OCI-LY3 (cell line): Measurements from ENCODE around the gene UBAP2L.
"Not testable (repeated sequence)": the region's sequence is repeated elsewhere in the genome, so short reads cannot be mapped to it uniquely, and the experiment has no call there.

ENCODE experiments used
- H2AFZ ChIP-seq: fragments of 200-600, 300-600 bp; shearing (Covaris generic); 2 replicates; pipeline ENCODE4 v1.6.0; 2014; ENCODE audit warnings: antibody characterized with exemption, low read depth, low read length
- H3K27ac ChIP-seq: fragments of 200-600, 300-600 bp; sonication (generic); 2 replicates; pipeline ENCODE4 v1.5.1; 2014; ENCODE audit warnings: mild to moderate bottlenecking, low read length, moderate library complexity, mixed read lengths
- H3K27me3 ChIP-seq: fragments of 200-600, 300-600 bp; sonication (generic); 2 replicates; pipeline ENCODE4 v1.6.1; 2014; ENCODE audit warnings: low read depth, low read length, mixed read lengths
- H3K36me3 ChIP-seq: fragments of 200-600, 300-600 bp; sonication (generic); replicated peaks from 2 replicates; pipeline ENCODE3; 2014; ENCODE audit warnings: low read depth, low read length, mixed read lengths
- H3K4me1 ChIP-seq: fragments of 300-600, 200-600 bp; sonication (generic); 2 replicates; pipeline ENCODE4 v1.6.1; 2014; ENCODE audit warnings: low read length, mixed read lengths
- H3K4me2 ChIP-seq: fragments of 200-600, 300-600 bp; sonication (generic); 2 replicates; pipeline ENCODE4 v1.6.1; 2014; ENCODE audit warnings: low read length, mixed read lengths
- H3K4me3 ChIP-seq: fragments of 300-600, 200-600 bp; sonication (generic); 2 replicates; pipeline ENCODE4 v1.5.1; 2014; ENCODE audit warnings: antibody characterized with exemption, mild to moderate bottlenecking, low read length, moderate library complexity
- H3K79me2 ChIP-seq: fragments of 300-600, 200-600 bp; shearing (Covaris generic); 2 replicates; pipeline ENCODE4 v1.6.1; 2014; ENCODE audit warnings: mild to moderate bottlenecking, low read length, mixed read lengths
- H3K9ac ChIP-seq: fragments of 300-600, 200-600 bp; shearing (Covaris generic); 2 replicates; pipeline ENCODE4 v1.6.0; 2014; ENCODE audit warnings: mild to moderate bottlenecking, low read length, moderate library complexity
- H3K9me3 ChIP-seq: fragments of 200-600, 300-600 bp; shearing (Covaris generic); 2 replicates; pipeline ENCODE4 v1.6.1; 2014; ENCODE audit warnings: low read length, mixed read lengths; ENCODE audit not compliant: insufficient read depth
- H4K20me1 ChIP-seq: fragments of 200-600, 300-600 bp; sonication (generic); 2 replicates; pipeline ENCODE4 v1.6.1; 2016; ENCODE audit warnings: low read length, mixed read lengths; ENCODE audit not compliant: insufficient read depth
- EZH2phosphoT487 ChIP-seq: fragments of 200-600 bp; shearing (Covaris generic); IDR thresholded peaks from 2 replicates; pipeline ENCODE4 v1.6.1; 2018; ENCODE audit warnings: antibody characterized with exemption, mixed run types, low read depth
- TF ChIP-seq, protein P1 (sequence below): fragments of 200-600, 300-600 bp; sonication (generic); IDR thresholded peaks from 2 replicates; pipeline ENCODE4 v1.5.1; 2014; ENCODE audit warnings: antibody characterized with exemption, low read length, low read depth

UBAP2L gene

DNA sequence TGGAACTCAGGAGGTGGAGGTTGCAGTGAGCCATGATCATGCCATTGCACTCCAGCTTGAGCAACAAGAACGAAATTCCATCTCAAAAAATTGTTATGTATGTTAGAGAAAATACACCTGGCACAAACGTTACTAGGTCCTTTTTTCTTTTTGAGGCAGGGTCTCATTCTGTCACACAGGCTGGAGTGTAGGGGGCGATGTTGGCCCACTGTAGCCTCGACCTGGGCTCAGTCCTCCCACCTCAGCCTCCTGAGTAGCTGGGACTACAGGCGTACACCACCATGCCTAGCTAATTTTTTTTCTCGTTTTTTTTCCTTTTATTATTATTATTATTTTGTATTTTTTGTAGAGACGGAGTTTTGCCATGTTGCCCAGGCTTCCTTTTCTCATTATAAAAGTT is 56.0 kb downstream of the UBAP2L start:
- Histone ChIP-seq H3K4me1 (peaks cover 9% of the 10 kb centered on the region), H3K36me3 (peaks cover 14% of the 10 kb centered on the region), H3K4me3 (no peak overlapping the region), H3K9ac (no peak overlapping the region), H2AFZ (no peak overlapping the region), H4K20me1 (no peaks in the 10 kb centered on the region), H3K9me3 (no peaks in the 10 kb centered on the region), H3K4me2 (no peak overlapping the region), H3K27ac (no peak overlapping the region), H3K79me2 (peaks cover 16% of the 10 kb centered on the region), H3K27me3 (no peaks in the 10 kb centered on the region)
- no peak for TF ChIP-seq EZH2phosphoT487
- TF ChIP-seq, protein P1, sequence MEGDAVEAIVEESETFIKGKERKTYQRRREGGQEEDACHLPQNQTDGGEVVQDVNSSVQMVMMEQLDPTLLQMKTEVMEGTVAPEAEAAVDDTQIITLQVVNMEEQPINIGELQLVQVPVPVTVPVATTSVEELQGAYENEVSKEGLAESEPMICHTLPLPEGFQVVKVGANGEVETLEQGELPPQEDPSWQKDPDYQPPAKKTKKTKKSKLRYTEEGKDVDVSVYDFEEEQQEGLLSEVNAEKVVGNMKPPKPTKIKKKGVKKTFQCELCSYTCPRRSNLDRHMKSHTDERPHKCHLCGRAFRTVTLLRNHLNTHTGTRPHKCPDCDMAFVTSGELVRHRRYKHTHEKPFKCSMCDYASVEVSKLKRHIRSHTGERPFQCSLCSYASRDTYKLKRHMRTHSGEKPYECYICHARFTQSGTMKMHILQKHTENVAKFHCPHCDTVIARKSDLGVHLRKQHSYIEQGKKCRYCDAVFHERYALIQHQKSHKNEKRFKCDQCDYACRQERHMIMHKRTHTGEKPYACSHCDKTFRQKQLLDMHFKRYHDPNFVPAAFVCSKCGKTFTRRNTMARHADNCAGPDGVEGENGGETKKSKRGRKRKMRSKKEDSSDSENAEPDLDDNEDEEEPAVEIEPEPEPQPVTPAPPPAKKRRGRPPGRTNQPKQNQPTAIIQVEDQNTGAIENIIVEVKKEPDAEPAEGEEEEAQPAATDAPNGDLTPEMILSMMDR = peak; percentile 39; the same call in 1 of the 2 replicates

- not testable (repeated sequence) for H3K27ac ChIP-seq, H3K9me3 ChIP-seq, H3K4me3 ChIP-seq, H3K36me3 ChIP-seq, H3K4me2 ChIP-seq, H3K9ac ChIP-seq, H4K20me1 ChIP-seq, H3K4me1 ChIP-seq, H3K27me3 ChIP-seq, H2AFZ ChIP-seq, H3K79me2 ChIP-seq
Observed at GRCh38 chr1:154287591-154287990, 66.8 kb downstream of the UBAP2L start.

DNA sequence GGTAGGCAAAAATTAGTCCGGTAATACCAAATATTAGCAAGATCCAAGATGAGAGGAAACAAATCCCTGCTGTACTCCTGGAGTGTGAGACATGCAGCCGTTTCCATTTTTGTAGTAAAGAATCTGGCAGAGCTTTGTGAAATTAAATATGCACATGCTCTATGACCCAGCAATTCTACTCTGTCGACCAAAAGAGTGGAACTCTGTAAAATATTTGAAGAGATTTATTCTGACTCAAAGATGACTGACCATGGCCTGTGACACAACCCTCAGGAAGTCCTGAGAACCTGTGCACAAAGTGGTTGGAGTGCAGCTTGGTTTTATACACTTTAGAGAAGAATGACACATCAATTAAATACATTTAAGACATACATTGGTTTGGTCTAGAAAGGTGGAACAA is 67.9 kb downstream of the UBAP2L start:
- H4K20me1 ChIP-seq = no peaks in the 10 kb centered on the region
- H3K36me3 ChIP-seq = no peaks in the 10 kb centered on the region
- no peaks in the 10 kb centered on the region for H3K4me1 ChIP-seq
- no peak overlapping the region for H3K27ac ChIP-seq
- no peak for TF ChIP-seq EZH2phosphoT487
- TF ChIP-seq, protein P1 = no peak
- H3K9ac ChIP-seq = no peak overlapping the region
- H3K27me3 ChIP-seq = peaks cover 5% of the 10 kb centered on the region; the same call in 1 of the 2 replicates
- peaks cover 2% of the 10 kb centered on the region; the same call in 1 of the 2 replicates for H3K9me3 ChIP-seq
- no peak overlapping the region for H3K4me2 ChIP-seq
- no peak overlapping the region for H2AFZ ChIP-seq
- H3K4me3 ChIP-seq = no peak overlapping the region
- no peaks in the 10 kb centered on the region for H3K79me2 ChIP-seq

DNA sequence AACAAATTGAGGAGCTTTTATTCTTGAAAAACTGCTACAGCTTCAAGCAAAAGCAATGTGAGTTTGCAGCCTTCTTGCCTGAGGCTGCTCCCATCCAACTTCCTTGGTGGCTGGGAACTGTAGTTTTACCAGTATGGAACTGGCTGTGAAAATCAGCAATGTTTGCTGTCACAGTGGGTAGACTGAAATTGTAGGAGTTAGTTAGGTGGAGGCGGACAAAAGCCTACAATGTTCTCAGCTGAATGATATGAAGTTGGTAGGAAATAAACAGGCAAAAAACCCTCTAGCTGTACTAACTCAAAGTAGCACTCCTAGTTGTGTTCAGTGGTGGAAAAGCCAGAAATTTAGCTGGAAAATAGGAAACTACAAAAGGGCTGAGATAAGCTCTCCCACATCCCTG is 70.2 kb downstream of the UBAP2L start:
- Histone ChIP-seq H3K9me3 (peaks cover 17% of the 10 kb centered on the region), H3K4me3 (no peak overlapping the region), H3K36me3 (peaks cover 2% of the 10 kb centered on the region), H3K27ac (no peak overlapping the region), H3K4me2 (no peak overlapping the region), H3K27me3 (peaks cover 5% of the 10 kb centered on the region; the same call in 1 of the 2 replicates), H2AFZ (no peak overlapping the region), H3K79me2 (no peaks in the 10 kb centered on the region), H3K9ac (no peak overlapping the region), H4K20me1 (no peaks in the 10 kb centered on the region), H3K4me1 (no peaks in the 10 kb centered on the region)
- TF ChIP-seq EZH2phosphoT487 = no peak
- TF ChIP-seq, protein P1 = no peak
